Kidney (tissue), 14 donors: Measurements from ENCODE around the gene HGF. TPM values are rescaled to one million over a fixed set of nuclear protein-coding genes. Genes with fewer than 3 reads are reported as not detected.

Experiments
- DNase-seq, 5 donors: peaks; one replicate each; pipeline ENCODE4 v3.0.0-alpha.2; 2013 to 2020
- FAIRE-seq: peaks from 2 replicates; lab custom pipeline; 2012; peaks lifted over from hg19 to GRCh38; lab: Jason Lieb, UNC
- H3K27ac ChIP-seq, 2 donors: one replicate each; pipeline ENCODE4 v1.7.0; 2013; ENCODE audit warnings: low read depth in 2 of 2, low read length in 2 of 2, inconsistent platforms in 1 of 2
- H3K27me3 ChIP-seq: one replicate; pipeline ENCODE4 v1.7.1; 2013; ENCODE audit warnings: low read length, inconsistent platforms; ENCODE audit not compliant: control insufficient read depth, insufficient read depth
- H3K36me3 ChIP-seq, 3 donors: one replicate each; pipeline versions ENCODE4 v1.7.0 to v1.7.1; 2013; ENCODE audit warnings: low read length in 3 of 3, control low read depth in 1 of 3, inconsistent platforms in 1 of 3; ENCODE audit not compliant: insufficient read depth in 3 of 3, control insufficient read depth in 2 of 3
- H3K4me1 ChIP-seq, 3 donors: one replicate each; pipeline versions ENCODE4 v1.7.0 to v1.7.1; 2013; ENCODE audit warnings: low read length in 3 of 3, inconsistent platforms in 1 of 3, low read depth in 1 of 3; ENCODE audit not compliant: control insufficient read depth in 2 of 3, insufficient read depth in 2 of 3
- H3K4me3 ChIP-seq, 3 donors: one replicate each; pipeline versions ENCODE4 v1.7.0 to v1.8.1; 2013; ENCODE audit warnings: low read length in 3 of 3, control low read depth in 1 of 3, inconsistent platforms in 1 of 3
- H3K9ac ChIP-seq, 3 donors: one replicate each; pipeline versions ENCODE4 v1.7.0 to v1.7.1; 2013; ENCODE audit warnings: low read length in 3 of 3, control low read depth in 1 of 3, inconsistent platforms in 1 of 3
- H3K9me3 ChIP-seq, 3 donors: one replicate each; pipeline versions ENCODE4 v1.7.0 to v1.7.1; 2013; ENCODE audit warnings: low read length in 3 of 3, control low read depth in 1 of 3, inconsistent platforms in 1 of 3; ENCODE audit not compliant: control insufficient read depth in 2 of 3, insufficient read depth in 1 of 3
- CTCF ChIP-seq: IDR thresholded peaks from 3 replicates; pipeline ENCODE4 v1.5.1; 2012; ENCODE audit warnings: mild to moderate bottlenecking, moderate library complexity, borderline replicate concordance; ENCODE audit not compliant: insufficient read depth; ENCODE audit errors: extremely low read depth
- intact Hi-C: fragments of 100-400 bp; cut with DNase I; formaldehyde crosslinking; loops from one replicate; pipeline ENCODE4 v1.11.1; 2022
- polyA plus RNA-seq: library from polyadenylated mRNA; stranded (reverse); fragments of 350-450 nt; fragmentation: Illumina TruSeq; extraction: RNeasy Lipid Tissue Mini Kit (QIAGEN cat#74804); gene quantifications from one replicate; pipeline ENCODE4 v1.2.3, GENCODE V29; 2014; ENCODE audit warnings: low read depth, low replicate concordance; ENCODE audit not compliant: insufficient read depth
- total RNA-seq: library from RNA; stranded (reverse); fragmentation: NEBNext Ultra II Directional; extraction: Animal tissue kit (Norgen Biotek cat#: 25700); gene quantifications from one replicate; pipeline ENCODE4 v1.2.1, GENCODE V29; 2021
- donor health status: control.
- donor health status: control.
- donor health status: control.
- donor health status: control.
- donor health status: control.
- donor health status: DM: yes; HTN: yes; CAD: no.
- donor health status: Normal renal cell carcinoma (clear cell type).

The HGF gene
- total and polyA plus RNA-seq, 2 donors from 2014 or later, result 2.6 to 23.8 TPM

GRCh38 chr7:81685270-81685868, 84.5 kb downstream of the HGF start:
- Histone ChIP-seq H3K4me3 (no peak overlapping the region), H3K36me3 (no peaks in the 10 kb centered on the region), H3K27me3 (no peaks in the 10 kb centered on the region), H3K4me1 (no peaks in the 10 kb centered on the region), H3K9me3 (no peaks in the 10 kb centered on the region), H3K9ac (no peak overlapping the region), H3K27ac (peak overlapping the region in 1 of 2 donors; percentile 50)
- FAIRE-seq (no peak), DNase-seq (peak in 2 of 5 donors; percentile 41 to 67)
- TF ChIP-seq CTCF, result no peak
- intact Hi-C loops, result no loop called here

GRCh38 chr7:81684514-81685269, 85.2 kb downstream of the HGF start:
- Histone ChIP-seq H3K9me3 (no peaks in the 10 kb centered on the region), H3K27me3 (no peaks in the 10 kb centered on the region), H3K4me3 (no peak overlapping the region), H3K27ac (peak overlapping the region in 1 of 2 donors; percentile 50), H3K36me3 (no peaks in the 10 kb centered on the region), H3K9ac (no peak overlapping the region), H3K4me1 (no peaks in the 10 kb centered on the region)
- intact Hi-C loops, result no loop called here
- DNase-seq, result peak; percentile 55 to 96 (median 74)
- no peak for TF ChIP-seq CTCF
- FAIRE-seq, result no peak

DNA sequence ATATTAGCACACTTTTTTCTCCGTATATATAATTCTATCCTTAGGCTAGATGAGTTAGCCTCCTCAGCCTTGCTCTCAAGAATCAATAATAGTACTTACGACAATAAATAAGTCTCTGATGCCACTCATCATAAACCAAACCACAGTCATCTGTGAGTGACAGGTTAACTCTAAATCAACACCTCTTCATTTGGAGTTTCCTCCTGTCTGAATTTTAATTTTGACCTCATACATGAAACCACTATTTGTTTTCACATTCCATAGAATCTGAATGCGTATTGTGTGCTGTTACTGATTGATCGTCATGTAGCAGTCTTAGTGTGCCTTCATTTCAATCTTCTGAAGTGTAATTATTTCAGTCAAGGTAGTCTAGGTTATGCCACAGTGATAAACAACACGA, 85.8 kb downstream of the HGF start:
- H3K27me3 ChIP-seq, result no peaks in the 10 kb centered on the region
- H3K4me1 ChIP-seq, result no peaks in the 10 kb centered on the region
- H3K36me3 ChIP-seq, result no peaks in the 10 kb centered on the region
- H3K27ac ChIP-seq, result no peak overlapping the region
- FAIRE-seq, result no peak
- no peak overlapping the region for H3K4me3 ChIP-seq
- intact Hi-C loops, result no loop called here
- no peak for TF ChIP-seq CTCF
- H3K9me3 ChIP-seq, result no peaks in the 10 kb centered on the region
- H3K9ac ChIP-seq, result no peak overlapping the region
- no peak for DNase-seq
